Measurements from ENCODE around the gene FAM237B.
A peak's percentile ranks its signal among the peaks of the same experiment; 100 is the strongest.
"Not testable (repeated sequence)": the region's sequence is repeated elsewhere in the genome, so short reads cannot be mapped to it uniquely, and the experiment has no call there.

FAM237B gene

DNA sequence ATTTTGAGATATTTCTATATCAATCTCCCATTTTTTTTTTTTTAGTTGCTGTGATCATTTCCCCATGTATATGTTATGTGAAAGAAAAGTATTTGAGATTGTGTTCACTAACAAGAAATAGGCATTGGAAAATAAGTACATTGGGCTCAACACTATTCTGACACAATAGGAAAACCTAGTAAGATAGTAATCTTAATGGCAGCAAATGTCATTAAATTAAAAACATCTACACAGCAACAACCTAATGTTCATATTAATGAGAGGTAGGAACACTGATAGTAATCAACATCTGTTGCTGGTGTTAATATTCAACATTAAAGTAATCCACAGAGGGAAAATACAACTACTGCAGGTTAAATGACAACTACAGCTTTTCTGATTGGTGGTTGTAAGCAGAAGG, 23.9 kb upstream of the FAM237B start:
- TF ChIP-seq, protein P1, sequence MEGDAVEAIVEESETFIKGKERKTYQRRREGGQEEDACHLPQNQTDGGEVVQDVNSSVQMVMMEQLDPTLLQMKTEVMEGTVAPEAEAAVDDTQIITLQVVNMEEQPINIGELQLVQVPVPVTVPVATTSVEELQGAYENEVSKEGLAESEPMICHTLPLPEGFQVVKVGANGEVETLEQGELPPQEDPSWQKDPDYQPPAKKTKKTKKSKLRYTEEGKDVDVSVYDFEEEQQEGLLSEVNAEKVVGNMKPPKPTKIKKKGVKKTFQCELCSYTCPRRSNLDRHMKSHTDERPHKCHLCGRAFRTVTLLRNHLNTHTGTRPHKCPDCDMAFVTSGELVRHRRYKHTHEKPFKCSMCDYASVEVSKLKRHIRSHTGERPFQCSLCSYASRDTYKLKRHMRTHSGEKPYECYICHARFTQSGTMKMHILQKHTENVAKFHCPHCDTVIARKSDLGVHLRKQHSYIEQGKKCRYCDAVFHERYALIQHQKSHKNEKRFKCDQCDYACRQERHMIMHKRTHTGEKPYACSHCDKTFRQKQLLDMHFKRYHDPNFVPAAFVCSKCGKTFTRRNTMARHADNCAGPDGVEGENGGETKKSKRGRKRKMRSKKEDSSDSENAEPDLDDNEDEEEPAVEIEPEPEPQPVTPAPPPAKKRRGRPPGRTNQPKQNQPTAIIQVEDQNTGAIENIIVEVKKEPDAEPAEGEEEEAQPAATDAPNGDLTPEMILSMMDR (conservative IDR thresholded peaks at IDR 0.05; ENCODE audit: low read depth, low read length): no peak
- H3K4me3 ChIP-seq (ENCODE audit: low read depth, low read length): no peak overlapping the region
- no peak for DNase-seq (ENCODE audit: low read depth)

DNA sequence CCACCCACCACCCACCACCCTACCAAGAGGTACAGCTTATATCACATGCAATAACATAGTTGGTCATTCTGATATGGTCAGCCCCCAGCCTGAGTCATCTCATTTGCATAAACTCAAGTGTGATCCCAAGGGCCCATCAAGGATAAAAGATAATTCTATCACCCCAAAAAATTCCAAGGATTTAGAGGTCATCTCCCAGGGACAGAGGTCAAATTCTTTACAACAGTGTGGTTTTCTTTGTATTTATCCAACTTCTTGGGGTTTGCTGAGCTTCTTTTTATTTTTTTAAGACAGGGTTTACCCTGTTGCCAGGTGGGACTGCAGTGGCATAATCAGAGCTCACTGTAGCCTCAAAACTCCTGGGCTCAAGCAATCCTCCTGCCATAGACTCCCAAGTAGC, 16.0 kb upstream of the FAM237B start:
- no peak overlapping the region for H3K4me3 ChIP-seq (ENCODE audit: low read depth, low read length)
- DNase-seq (ENCODE audit: low read depth): peak; percentile 38
- TF ChIP-seq, protein P1 (conservative IDR thresholded peaks at IDR 0.05; ENCODE audit: low read depth, low read length): no peak

DNA sequence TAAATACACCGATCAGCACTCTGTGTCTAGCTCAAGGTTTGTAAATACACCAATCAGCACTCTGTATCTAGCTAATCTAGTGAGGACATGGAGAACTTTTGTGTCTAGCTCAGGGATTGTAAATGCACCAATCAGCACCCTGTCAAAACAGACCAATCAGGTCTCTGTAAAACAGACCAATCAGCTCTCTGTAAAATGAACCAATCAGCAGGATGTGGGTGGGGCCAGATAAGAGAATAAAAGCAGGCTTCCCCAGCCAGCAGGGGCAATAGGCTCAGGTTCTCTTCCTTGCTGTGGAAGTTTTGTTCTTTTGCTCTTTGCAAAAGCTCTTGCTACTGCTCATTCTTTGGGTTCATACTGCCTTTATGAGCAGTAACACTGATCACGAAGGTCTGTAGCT, 13.8 kb upstream of the FAM237B start:
- not testable (repeated sequence) for H3K4me3 ChIP-seq (ENCODE audit: low read depth, low read length)

DNA sequence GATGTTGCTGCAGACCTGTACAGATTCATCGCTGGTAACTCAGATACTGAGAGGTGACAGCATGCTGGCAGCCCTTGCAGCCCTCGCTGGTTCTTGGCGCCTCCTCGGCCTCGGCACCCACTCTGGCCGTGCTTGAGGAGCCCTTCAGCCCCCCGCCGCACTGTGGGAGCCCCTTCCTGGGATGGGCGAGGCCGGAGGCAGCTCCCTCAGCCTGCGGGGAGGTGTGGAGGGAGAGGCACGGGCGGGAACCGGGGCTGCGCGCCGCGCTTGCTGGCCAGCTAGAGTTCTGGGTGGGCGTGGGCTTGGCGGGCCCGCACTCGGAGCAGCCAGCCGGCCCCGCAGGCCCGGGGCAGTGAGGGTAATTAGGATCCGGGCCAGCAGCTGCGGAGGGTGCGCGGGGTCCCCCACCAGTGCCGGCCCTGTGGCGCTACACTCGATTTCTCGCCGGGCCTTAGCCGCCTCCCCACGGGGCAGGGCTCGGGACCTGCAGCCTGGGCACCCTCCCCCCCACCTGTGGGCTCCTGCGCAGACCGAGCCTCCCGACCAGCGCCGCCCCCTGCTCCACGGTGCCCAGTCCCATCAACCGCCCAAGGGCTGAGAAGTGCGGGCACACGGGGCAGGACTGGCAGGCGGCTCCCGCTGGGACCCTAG, 13.2 kb upstream of the FAM237B start:
- DNase-seq (ENCODE audit: low read depth): no peak
- TF ChIP-seq, protein P1 (conservative IDR thresholded peaks at IDR 0.05; ENCODE audit: low read depth, low read length): no peak
- no peak overlapping the region for H3K4me3 ChIP-seq (ENCODE audit: low read depth, low read length)

More for the DNA sequence above, 13.8 kb upstream of the FAM237B start:
- DNase-seq (ENCODE audit: low read depth): not testable (repeated sequence)

DNA sequence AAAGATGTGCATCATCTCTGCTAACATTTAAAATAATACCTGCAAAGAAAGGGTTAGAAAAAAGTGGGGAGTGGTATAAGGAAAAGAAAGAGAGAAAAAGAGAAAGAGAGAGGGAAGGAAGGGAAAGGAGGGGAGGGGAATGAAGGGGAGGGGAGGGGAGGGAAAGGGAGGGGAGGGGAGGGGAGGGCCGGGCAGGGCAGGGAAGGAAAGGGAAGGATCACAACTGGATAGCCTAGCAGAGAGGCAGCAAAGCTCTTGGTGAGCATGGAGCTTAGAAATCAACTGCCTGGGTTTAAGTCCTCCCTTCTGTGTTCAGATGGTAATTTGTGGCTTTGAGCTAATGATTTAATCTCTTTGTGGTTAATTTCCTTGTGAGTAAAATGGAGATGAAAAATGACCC, 5.4 kb upstream of the FAM237B start:
- TF ChIP-seq, protein P1 (conservative IDR thresholded peaks at IDR 0.05; ENCODE audit: low read depth, low read length): no peak
- H3K4me3 ChIP-seq (ENCODE audit: low read depth, low read length): no peak overlapping the region
- no peak for DNase-seq (ENCODE audit: low read depth)

DNA sequence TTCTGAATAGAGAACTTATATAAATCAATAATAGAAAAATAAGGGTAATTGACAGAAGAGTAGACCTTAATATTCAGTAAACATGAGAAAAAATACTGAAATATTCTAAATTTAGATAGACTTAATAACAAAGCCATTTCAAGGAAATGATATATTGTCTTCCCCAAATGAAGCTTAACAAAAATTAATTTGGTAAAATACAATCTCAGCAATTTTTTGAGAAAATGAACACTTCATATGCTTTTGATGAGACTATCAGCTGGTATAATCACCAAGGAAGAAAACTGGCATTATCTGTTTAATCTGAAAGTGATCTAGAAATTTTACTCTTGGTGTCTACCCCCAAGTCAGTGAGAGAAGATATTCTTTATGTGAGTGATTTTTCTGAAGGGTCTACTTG, 1.7 kb upstream of the FAM237B start:
- no peak overlapping the region for H3K4me3 ChIP-seq (ENCODE audit: low read depth, low read length)
- no peak for DNase-seq (ENCODE audit: low read depth)
- TF ChIP-seq, protein P1 (conservative IDR thresholded peaks at IDR 0.05; ENCODE audit: low read depth, low read length): no peak

DNA sequence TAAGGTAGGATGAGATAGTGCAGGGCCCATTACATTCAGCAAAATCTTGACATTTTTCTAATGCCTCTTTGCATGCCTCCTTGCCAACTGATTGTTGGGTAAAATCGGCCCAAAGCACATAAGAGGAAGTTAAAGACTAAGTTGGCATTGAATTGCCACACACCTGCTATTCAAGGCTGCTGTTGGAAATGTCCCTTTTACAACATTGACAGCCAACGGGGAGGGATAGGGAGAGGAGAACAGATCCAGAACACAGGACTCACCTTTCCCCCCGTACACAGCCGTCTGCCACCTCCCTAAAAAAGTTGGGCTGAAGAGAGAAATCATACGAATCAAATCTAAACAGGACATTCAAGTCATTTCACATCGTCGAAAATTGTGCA, 695 bp downstream of the FAM237B start:
- no peak overlapping the region for H3K4me3 ChIP-seq (ENCODE audit: low read depth, low read length)
- no peak for DNase-seq (ENCODE audit: low read depth)
- TF ChIP-seq, protein P1 (conservative IDR thresholded peaks at IDR 0.05; ENCODE audit: low read depth, low read length): no peak

Measured in choroid plexus epithelial cell (primary cell).